Smooth muscle cell (in vitro differentiated cells): ENCODE results near the gene SLC6A4. TPM values are rescaled to one million over a fixed set of nuclear protein-coding genes. Genes with fewer than 3 reads are reported as not detected.

ENCODE experiments used
- DNase-seq: peaks from one replicate; lab custom pipeline; 2025; ENCODE audit not compliant: unreplicated experiment; lab: John Stamatoyannopoulos, UW
- H2AFZ ChIP-seq: fragments of 200-600 bp; sonication (generic); 2 replicates; pipeline ENCODE4 v1.6.0; 2016; ENCODE audit warnings: antibody characterized with exemption, low read depth, mild to moderate bottlenecking
- H3F3A ChIP-seq: fragments of 200-600 bp; sonication (generic); 2 replicates; pipeline ENCODE4 v1.6.0; 2017; ENCODE audit warnings: antibody characterized with exemption, low read depth
- H3K27ac ChIP-seq: fragments of 200-600 bp; sonication (generic); 2 replicates; pipeline ENCODE4 v1.5.1; 2016; ENCODE audit warnings: low read depth, mild to moderate bottlenecking
- H3K27me3 ChIP-seq: fragments of 200-600 bp; sonication (generic); 2 replicates; pipeline ENCODE4 v1.6.1; 2016; ENCODE audit warnings: low read depth, mild to moderate bottlenecking
- H3K36me3 ChIP-seq: fragments of 200-600 bp; sonication (generic); 2 replicates; pipeline ENCODE4 v1.5.1; 2016; ENCODE audit warnings: low read depth
- H3K4me1 ChIP-seq: fragments of 200-600 bp; sonication (generic); 2 replicates; pipeline ENCODE4 v1.5.1; 2016; ENCODE audit warnings: low read depth
- H3K4me2 ChIP-seq: fragments of 200-600 bp; sonication (generic); 2 replicates; pipeline ENCODE4 v1.6.0; 2016; ENCODE audit warnings: mild to moderate bottlenecking
- H3K4me3 ChIP-seq: fragments of 200-600 bp; sonication (generic); 2 replicates; pipeline ENCODE4 v1.5.1; 2016; ENCODE audit warnings: mild to moderate bottlenecking
- H3K79me2 ChIP-seq: fragments of 200-600 bp; sonication (generic); 2 replicates; pipeline ENCODE4 v1.6.0; 2016; ENCODE audit warnings: low read depth, mild to moderate bottlenecking
- H3K9ac ChIP-seq: fragments of 200-600 bp; sonication (generic); 2 replicates; pipeline ENCODE4 v1.6.0; 2016; ENCODE audit warnings: low read depth
- H3K9me3 ChIP-seq: fragments of 200-600 bp; sonication (generic); replicated peaks from 2 replicates; pipeline ENCODE4 v1.5.1; 2016; ENCODE audit warnings: low read depth
- H4K20me1 ChIP-seq: fragments of 200-600 bp; sonication (generic); 2 replicates; pipeline ENCODE4 v1.6.0; 2016; ENCODE audit warnings: low read depth
- CTCF ChIP-seq: fragments of 200-600 bp; sonication (generic); IDR thresholded peaks from 2 replicates; pipeline ENCODE4 v1.5.1; 2017; ENCODE audit warnings: borderline replicate concordance, mild to moderate bottlenecking, antibody characterized with exemption; ENCODE audit not compliant: insufficient read depth, poor library complexity, severe bottlenecking
- WGBS: methylation state at CpG from one replicate; pipeline ENCODE4 v1.1.7; 2016; ENCODE audit warnings: low lambda C conversion rate; 5-methylcytosine and 5-hydroxymethylcytosine counted together
- polyA plus RNA-seq: library from polyadenylated mRNA; unstranded; fragments of >200 nt; fragmentation: Nextera tagmentation; extraction: Ambion mirVana; gene quantifications from 2 replicates; pipeline ENCODE4 v1.2.1, GENCODE V29; 2016
- total RNA-seq: library from RNA; depleted of rRNA; stranded (reverse); fragments of >200 nt; gene quantifications from 2 replicates; pipeline ENCODE4 v1.2.3, GENCODE V29; 2014

SLC6A4 gene
- total and polyA plus RNA-seq, 2 experiments from 2014 or later, result 0.11 to 0.49 TPM

- 87% methylated on average over 9 of the region's 9 CpGs for WGBS
- Histone ChIP-seq H2AFZ (no peak overlapping the region), H3K27me3 (no peaks in the 10 kb centered on the region), H3K36me3 (no peaks in the 10 kb centered on the region), H3K4me2 (no peak overlapping the region), H3K9me3 (no peaks in the 10 kb centered on the region), H3K27ac (no peak overlapping the region), H3K79me2 (no peaks in the 10 kb centered on the region), H3K9ac (no peak overlapping the region), H4K20me1 (no peaks in the 10 kb centered on the region), H3K4me1 (peaks cover 7% of the 10 kb centered on the region), H3K4me3 (no peak overlapping the region), H3F3A (no peaks in the 10 kb centered on the region)
- no peak for DNase-seq
- no peak for TF ChIP-seq CTCF
Measured at GRCh38 chr17:30218799-30219198, 16.7 kb downstream of the SLC6A4 start.

GRCh38 chr17:30217746-30218245 lies 17.7 kb downstream of the SLC6A4 start:
- no peak overlapping the region for H3K9ac ChIP-seq
- DNase-seq, result no peak
- no peak for TF ChIP-seq CTCF
- peaks cover 7% of the 10 kb centered on the region for H3K4me1 ChIP-seq
- no peaks in the 10 kb centered on the region for H3K27me3 ChIP-seq
- H3F3A ChIP-seq, result no peaks in the 10 kb centered on the region
- H3K9me3 ChIP-seq, result no peaks in the 10 kb centered on the region
- no peak overlapping the region for H3K4me2 ChIP-seq
- no peaks in the 10 kb centered on the region for H3K36me3 ChIP-seq
- no peak overlapping the region for H2AFZ ChIP-seq
- no peak overlapping the region for H3K4me3 ChIP-seq
- 96% methylated on average over 11 of the region's 11 CpGs for WGBS
- no peaks in the 10 kb centered on the region for H3K79me2 ChIP-seq
- H4K20me1 ChIP-seq, result no peaks in the 10 kb centered on the region
- H3K27ac ChIP-seq, result no peak overlapping the region

- no peaks in the 10 kb centered on the region for H4K20me1 ChIP-seq
- no peak for DNase-seq
- H3K79me2 ChIP-seq, result no peaks in the 10 kb centered on the region
- H3K4me1 ChIP-seq, result peaks cover 7% of the 10 kb centered on the region
- no peaks in the 10 kb centered on the region for H3K27me3 ChIP-seq
- no peak overlapping the region for H3K4me2 ChIP-seq
- no peak overlapping the region for H2AFZ ChIP-seq
- H3F3A ChIP-seq, result no peaks in the 10 kb centered on the region
- no peak overlapping the region for H3K9ac ChIP-seq
- 95% methylated on average over 6 of the region's 6 CpGs for WGBS
- TF ChIP-seq CTCF, result no peak
- H3K9me3 ChIP-seq, result no peaks in the 10 kb centered on the region
- H3K36me3 ChIP-seq, result no peaks in the 10 kb centered on the region
- H3K4me3 ChIP-seq, result no peak overlapping the region
- H3K27ac ChIP-seq, result no peak overlapping the region
Measured at GRCh38 chr17:30217054-30217453, 18.4 kb downstream of the SLC6A4 start.

GRCh38 chr17:30212750-30213149 lies 22.7 kb downstream of the SLC6A4 start:
- WGBS, result 90% methylated on average over 11 of the region's 11 CpGs
- no peaks in the 10 kb centered on the region for H4K20me1 ChIP-seq
- H3K9ac ChIP-seq, result no peak overlapping the region
- H3K4me2 ChIP-seq, result no peak overlapping the region
- H2AFZ ChIP-seq, result no peak overlapping the region
- H3F3A ChIP-seq, result no peaks in the 10 kb centered on the region
- H3K79me2 ChIP-seq, result no peaks in the 10 kb centered on the region
- no peaks in the 10 kb centered on the region for H3K36me3 ChIP-seq
- H3K4me3 ChIP-seq, result no peak overlapping the region
- peaks cover 5% of the 10 kb centered on the region for H3K27me3 ChIP-seq
- H3K27ac ChIP-seq, result no peak overlapping the region
- TF ChIP-seq CTCF, result no peak
- H3K4me1 ChIP-seq, result no peaks in the 10 kb centered on the region
- no peaks in the 10 kb centered on the region for H3K9me3 ChIP-seq
- no peak for DNase-seq
